Measurements from ENCODE around the gene SLC39A5. TPM values are rescaled to one million over a fixed set of nuclear protein-coding genes. Genes with fewer than 3 reads are reported as not detected.

SLC39A5 gene
- total RNA-seq, 3 donors from 2014 or later = 0.98 TPM; not detected in 2

DNA sequence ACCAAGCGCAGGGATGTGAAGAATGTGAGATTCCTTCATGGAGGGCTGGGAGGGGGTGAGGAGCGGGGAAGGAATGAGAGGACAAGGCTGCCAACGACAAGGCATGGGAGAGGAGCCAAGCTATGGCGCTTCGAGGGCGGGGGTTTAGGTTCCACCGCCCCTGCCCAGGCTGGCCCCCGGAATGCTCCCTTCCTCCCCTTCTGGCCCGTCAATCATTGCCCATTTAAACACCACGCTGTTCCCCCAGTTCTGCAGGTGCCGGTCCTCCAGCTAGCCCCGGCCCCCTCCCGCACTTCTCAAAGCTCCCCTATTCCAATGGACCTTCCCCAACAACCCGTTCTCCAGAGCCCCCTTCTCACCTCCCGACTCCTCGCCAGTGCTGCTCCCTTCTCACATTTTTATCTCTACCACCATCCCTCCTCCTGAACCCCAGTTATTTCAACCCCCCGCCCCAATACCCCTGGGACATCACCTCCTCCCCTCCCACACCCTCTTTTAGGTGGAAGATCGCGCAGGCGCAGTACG is 8.6 kb upstream of the SLC39A5 start:
- no peaks in the 10 kb centered on the region for H3K27me3 ChIP-seq
- peak overlapping the region; percentile 70 to 87 (median 83) for H3K4me3 ChIP-seq
- no peaks in the 10 kb centered on the region for H3K9me3 ChIP-seq
- H3K36me3 ChIP-seq = no peaks in the 10 kb centered on the region
- peak; percentile 65 to 74 for DNase-seq (ENCODE audit: low spot score in 2 of 2)
- intact Hi-C loops (cut with DNase I; ENCODE audit: low total_unique reads) = no loop called here
- peaks cover 0 to 6% of the 10 kb centered on the region in 2 donors for H3K4me1 ChIP-seq
- peak overlapping the region; percentile 92 to 95 for H3K27ac ChIP-seq
- TF ChIP-seq, protein P1, sequence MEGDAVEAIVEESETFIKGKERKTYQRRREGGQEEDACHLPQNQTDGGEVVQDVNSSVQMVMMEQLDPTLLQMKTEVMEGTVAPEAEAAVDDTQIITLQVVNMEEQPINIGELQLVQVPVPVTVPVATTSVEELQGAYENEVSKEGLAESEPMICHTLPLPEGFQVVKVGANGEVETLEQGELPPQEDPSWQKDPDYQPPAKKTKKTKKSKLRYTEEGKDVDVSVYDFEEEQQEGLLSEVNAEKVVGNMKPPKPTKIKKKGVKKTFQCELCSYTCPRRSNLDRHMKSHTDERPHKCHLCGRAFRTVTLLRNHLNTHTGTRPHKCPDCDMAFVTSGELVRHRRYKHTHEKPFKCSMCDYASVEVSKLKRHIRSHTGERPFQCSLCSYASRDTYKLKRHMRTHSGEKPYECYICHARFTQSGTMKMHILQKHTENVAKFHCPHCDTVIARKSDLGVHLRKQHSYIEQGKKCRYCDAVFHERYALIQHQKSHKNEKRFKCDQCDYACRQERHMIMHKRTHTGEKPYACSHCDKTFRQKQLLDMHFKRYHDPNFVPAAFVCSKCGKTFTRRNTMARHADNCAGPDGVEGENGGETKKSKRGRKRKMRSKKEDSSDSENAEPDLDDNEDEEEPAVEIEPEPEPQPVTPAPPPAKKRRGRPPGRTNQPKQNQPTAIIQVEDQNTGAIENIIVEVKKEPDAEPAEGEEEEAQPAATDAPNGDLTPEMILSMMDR (IDR thresholded peaks at IDR 0.05) = no peak
- no peak for TF ChIP-seq POLR2A (IDR thresholded peaks at IDR 0.05)
- TF ChIP-seq POLR2AphosphoS5 (IDR thresholded peaks at IDR 0.05) = no peak

DNA sequence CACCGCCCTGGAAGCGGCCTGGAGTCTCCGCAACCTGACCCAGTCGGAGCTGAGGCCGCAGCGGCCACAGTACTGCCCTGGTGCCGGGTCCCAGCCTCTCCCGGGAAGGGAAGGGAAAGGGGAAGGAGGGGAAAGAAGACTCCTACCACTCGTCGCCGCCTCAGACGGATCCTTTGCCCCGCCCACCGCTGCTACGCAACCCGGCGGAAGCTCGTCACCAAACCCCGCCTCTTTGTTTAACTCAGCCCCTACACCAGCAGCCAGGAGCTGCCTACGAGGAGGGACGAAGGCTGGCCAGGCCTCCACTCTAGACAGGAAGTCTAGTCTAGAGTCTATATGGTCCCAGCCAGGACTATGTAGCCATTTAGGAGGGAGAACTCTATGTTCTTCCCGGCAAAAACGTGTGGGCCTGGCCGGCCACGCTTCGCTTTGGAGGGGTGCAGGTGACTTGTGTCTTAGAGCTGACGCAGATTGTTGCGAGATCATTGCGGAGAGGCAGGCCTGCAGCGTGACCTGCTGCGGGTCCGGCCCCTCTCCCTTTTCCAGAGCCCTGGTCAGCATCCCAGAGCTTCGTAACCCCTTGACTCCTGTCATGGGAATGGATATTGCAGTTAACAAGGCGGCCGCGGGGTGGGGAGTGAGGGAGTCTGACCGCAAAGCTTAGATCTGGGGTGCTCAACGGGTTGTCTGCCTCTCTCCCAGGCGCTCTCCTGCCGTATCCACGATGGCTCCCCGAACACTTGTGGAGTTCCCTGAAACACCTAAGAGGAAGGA is 7.9 kb upstream of the SLC39A5 start, which contains the start of gene RNF41:
Gene RNF41, minus strand, starts transcription at position 166 of the 774 bp plus-strand sequence. CDS start 7,875 bp downstream, outside the sequence.
- Histone ChIP-seq H3K27ac (peak within 1 kb of the TSS; percentile 92 to 95), H3K9me3 (no peaks in the 10 kb centered on the region), H3K36me3 (no peaks in the 10 kb centered on the region), H3K4me1 (peaks cover 0 to 6% of the 10 kb centered on the region in 2 donors), H3K27me3 (no peaks in the 10 kb centered on the region), H3K4me3 (peak within 1 kb of the TSS; percentile 70 to 87 (median 83))
- intact Hi-C loops (cut with DNase I; ENCODE audit: low total_unique reads) = no loop called here
- TF ChIP-seq, protein P1 (IDR thresholded peaks at IDR 0.05) = peak in 1 of 3 donors; percentile 36
- TF ChIP-seq POLR2A (IDR thresholded peaks at IDR 0.05) = peak; percentile 98
- TF ChIP-seq POLR2AphosphoS5 (IDR thresholded peaks at IDR 0.05) = peak; percentile 96 to 100 (median 97)
- DNase-seq (ENCODE audit: low spot score in 2 of 2) = peak; percentile 98

DNA sequence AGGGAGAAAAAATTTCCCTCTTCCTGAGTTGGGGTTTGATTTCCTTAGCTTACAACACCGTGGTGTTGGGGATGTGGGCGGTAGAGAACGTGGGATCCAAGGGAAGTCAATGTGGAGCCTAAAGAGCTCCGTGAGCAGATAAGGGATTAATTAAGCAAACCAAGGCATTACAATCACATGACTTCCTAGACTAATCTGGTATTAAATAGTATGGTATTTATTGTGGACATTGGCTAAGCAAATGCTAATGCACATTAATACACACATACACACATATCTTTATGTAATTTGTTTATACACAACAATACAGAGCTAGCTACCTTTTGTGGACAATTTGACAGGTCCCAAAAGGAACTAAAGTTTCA is 7.3 kb upstream of the SLC39A5 start:
- Histone ChIP-seq H3K27me3 (no peaks in the 10 kb centered on the region), H3K36me3 (no peaks in the 10 kb centered on the region), H3K27ac (peak overlapping the region; percentile 92 to 95), H3K4me1 (peaks cover 0 to 6% of the 10 kb centered on the region in 2 donors), H3K4me3 (peak overlapping the region; percentile 70 to 87 (median 83)), H3K9me3 (no peaks in the 10 kb centered on the region)
- TF ChIP-seq, protein P1 (IDR thresholded peaks at IDR 0.05) = no peak
- DNase-seq (ENCODE audit: low spot score in 2 of 2) = no peak
- intact Hi-C loops (cut with DNase I; ENCODE audit: low total_unique reads) = no loop called here

DNA sequence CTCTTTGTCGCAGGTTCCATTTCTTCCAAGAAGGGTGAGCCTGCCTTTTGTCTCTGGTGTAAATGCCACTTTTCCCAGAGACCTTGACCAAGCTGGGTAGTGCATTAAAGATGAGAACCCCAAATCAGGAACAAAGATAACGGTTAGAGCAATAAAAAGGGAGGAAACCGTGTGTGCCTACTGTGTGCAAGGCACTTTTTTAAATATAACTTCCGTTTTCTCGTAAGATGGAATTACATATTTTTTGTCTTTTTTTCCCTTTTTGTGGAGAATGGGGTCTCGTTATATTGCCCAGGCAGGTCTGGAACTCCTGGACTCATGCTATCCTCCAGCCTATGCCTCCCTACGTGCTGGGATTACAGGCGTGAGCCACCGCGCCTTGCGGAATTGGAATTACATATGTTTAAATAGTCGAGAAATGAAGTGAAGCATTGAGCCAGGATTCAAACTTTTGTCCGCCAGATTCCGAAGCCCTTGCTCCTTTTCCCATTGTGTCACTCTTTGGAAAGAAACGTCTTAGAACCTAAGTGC is 6.2 kb upstream of the SLC39A5 start:
- no peaks in the 10 kb centered on the region for H3K27me3 ChIP-seq
- H3K4me1 ChIP-seq = peaks cover 0 to 6% of the 10 kb centered on the region in 2 donors
- intact Hi-C loops (cut with DNase I; ENCODE audit: low total_unique reads) = loop anchor here (2.0 kb wide), 1 partner anchor 33 kb away; no protein-coding TSS in a partner anchor
- peak overlapping the region; percentile 61 to 81 (median 61) for H3K4me3 ChIP-seq
- peak overlapping the region; percentile 92 to 95 for H3K27ac ChIP-seq
- TF ChIP-seq POLR2AphosphoS5 (IDR thresholded peaks at IDR 0.05) (no peak), POLR2A (IDR thresholded peaks at IDR 0.05) (no peak)
- TF ChIP-seq, protein P1 (IDR thresholded peaks at IDR 0.05) = no peak
- DNase-seq (ENCODE audit: low spot score in 2 of 2) = no peak
- no peaks in the 10 kb centered on the region for H3K36me3 ChIP-seq
- no peaks in the 10 kb centered on the region for H3K9me3 ChIP-seq

Measured in breast epithelium (tissue), 4 donors.